ENCODE results near the gene ATP1A1. TPM values are rescaled to one million over a fixed set of nuclear protein-coding genes. Genes with fewer than 3 reads are reported as not detected.

ATP1A1 gene
- total RNA-seq, 1 donor from 2014 or later, result 196 TPM

GRCh38 chr1:116389686-116390085 is 16.6 kb downstream of the ATP1A1 start:
- H3K9me3 Mint-ChIP-seq, result no peaks in the 10 kb centered on the region
- peaks cover 93% of the 10 kb centered on the region for H3K36me3 Mint-ChIP-seq (ENCODE audit: low read depth)
- no peak overlapping the region for H3K4me3 Mint-ChIP-seq (ENCODE audit: low read depth)
- peaks cover 29% of the 10 kb centered on the region for H3K4me1 Mint-ChIP-seq (ENCODE audit: low read depth)
- no peaks in the 10 kb centered on the region for H3K27me3 Mint-ChIP-seq (ENCODE audit: low read depth)
- intact Hi-C loops (cut with micrococcal nuclease), result no loop called here
- DNase-seq (ENCODE audit: low spot score), result no peak
- no peak overlapping the region for H3K27ac Mint-ChIP-seq

- DNase-seq (ENCODE audit: low spot score), result no peak
- H3K36me3 Mint-ChIP-seq (ENCODE audit: low read depth), result peaks cover 92% of the 10 kb centered on the region
- H3K27me3 Mint-ChIP-seq (ENCODE audit: low read depth), result no peaks in the 10 kb centered on the region
- no peak overlapping the region for H3K4me3 Mint-ChIP-seq (ENCODE audit: low read depth)
- no peaks in the 10 kb centered on the region for H3K9me3 Mint-ChIP-seq
- H3K27ac Mint-ChIP-seq, result no peak overlapping the region
- intact Hi-C loops (cut with micrococcal nuclease), result no loop called here
- H3K4me1 Mint-ChIP-seq (ENCODE audit: low read depth), result peaks cover 29% of the 10 kb centered on the region
These were observed 17.2 kb downstream of the ATP1A1 start for GRCh38 chr1:116390195-116390594.

- no peak overlapping the region for H3K27ac Mint-ChIP-seq
- no peak overlapping the region for H3K4me3 Mint-ChIP-seq (ENCODE audit: low read depth)
- intact Hi-C loops (cut with micrococcal nuclease), result no loop called here
- no peaks in the 10 kb centered on the region for H3K9me3 Mint-ChIP-seq
- DNase-seq (ENCODE audit: low spot score), result no peak
- peaks cover 29% of the 10 kb centered on the region for H3K4me1 Mint-ChIP-seq (ENCODE audit: low read depth)
- no peaks in the 10 kb centered on the region for H3K27me3 Mint-ChIP-seq (ENCODE audit: low read depth)
- peaks cover 93% of the 10 kb centered on the region for H3K36me3 Mint-ChIP-seq (ENCODE audit: low read depth)
These were observed 18.1 kb downstream of the ATP1A1 start for GRCh38 chr1:116391185-116391584.

- no peaks in the 10 kb centered on the region for H3K9me3 Mint-ChIP-seq
- peaks cover 94% of the 10 kb centered on the region for H3K36me3 Mint-ChIP-seq (ENCODE audit: low read depth)
- H3K4me3 Mint-ChIP-seq (ENCODE audit: low read depth), result no peak overlapping the region
- no peak for DNase-seq (ENCODE audit: low spot score)
- intact Hi-C loops (cut with micrococcal nuclease), result loop anchor here (2.0 kb wide), 1 partner anchor 20 kb away; no protein-coding TSS in a partner anchor
- H3K4me1 Mint-ChIP-seq (ENCODE audit: low read depth), result peaks cover 29% of the 10 kb centered on the region
- no peak overlapping the region for H3K27ac Mint-ChIP-seq
- H3K27me3 Mint-ChIP-seq (ENCODE audit: low read depth), result no peaks in the 10 kb centered on the region
These were observed 19.8 kb downstream of the ATP1A1 start for GRCh38 chr1:116392717-116393404.

- intact Hi-C loops (cut with micrococcal nuclease), result loop anchor here (2.0 kb wide), 1 partner anchor 19 kb away; no protein-coding TSS in a partner anchor
These were observed 20.7 kb downstream of the ATP1A1 start for GRCh38 chr1:116393792-116394191.

GRCh38 chr1:116394270-116394669 is 21.2 kb downstream of the ATP1A1 start:
- Mint-ChIP-seq H3K27ac (no peak overlapping the region), H3K4me3 (ENCODE audit: low read depth) (no peak overlapping the region), H3K9me3 (no peaks in the 10 kb centered on the region), H3K36me3 (ENCODE audit: low read depth) (peaks cover 94% of the 10 kb centered on the region), H3K4me1 (ENCODE audit: low read depth) (peaks cover 16% of the 10 kb centered on the region), H3K27me3 (ENCODE audit: low read depth) (no peaks in the 10 kb centered on the region)
- intact Hi-C loops (cut with micrococcal nuclease), result no loop called here
- no peak for DNase-seq (ENCODE audit: low spot score)

More at GRCh38 chr1:116393792-116394191, 20.7 kb downstream of the ATP1A1 start:
- Mint-ChIP-seq H3K27ac (no peak overlapping the region), H3K9me3 (no peaks in the 10 kb centered on the region), H3K27me3 (ENCODE audit: low read depth) (no peaks in the 10 kb centered on the region), H3K4me3 (ENCODE audit: low read depth) (no peak overlapping the region), H3K4me1 (ENCODE audit: low read depth) (peaks cover 20% of the 10 kb centered on the region), H3K36me3 (ENCODE audit: low read depth) (peaks cover 94% of the 10 kb centered on the region)
- no peak for DNase-seq (ENCODE audit: low spot score)

GRCh38 chr1:116396769-116397168 is 23.7 kb downstream of the ATP1A1 start:
- peaks cover 11% of the 10 kb centered on the region for H3K4me1 Mint-ChIP-seq (ENCODE audit: low read depth)
- H3K9me3 Mint-ChIP-seq, result no peaks in the 10 kb centered on the region
- no peak for DNase-seq (ENCODE audit: low spot score)
- no peak overlapping the region for H3K27ac Mint-ChIP-seq
- peaks cover 94% of the 10 kb centered on the region for H3K36me3 Mint-ChIP-seq (ENCODE audit: low read depth)
- intact Hi-C loops (cut with micrococcal nuclease), result no loop called here
- H3K27me3 Mint-ChIP-seq (ENCODE audit: low read depth), result no peaks in the 10 kb centered on the region
- no peak overlapping the region for H3K4me3 Mint-ChIP-seq (ENCODE audit: low read depth)

- Mint-ChIP-seq H3K4me3 (ENCODE audit: low read depth) (no peak overlapping the region), H3K27ac (no peak overlapping the region)
These were observed 24.7 kb downstream of the ATP1A1 start for GRCh38 chr1:116397728-116398127.

GRCh38 chr1:116400780-116401179 is 27.7 kb downstream of the ATP1A1 start:
- Mint-ChIP-seq H3K27ac (no peak overlapping the region), H3K9me3 (no peaks in the 10 kb centered on the region), H3K4me1 (ENCODE audit: low read depth) (peaks cover 5% of the 10 kb centered on the region), H3K36me3 (ENCODE audit: low read depth) (peaks cover 95% of the 10 kb centered on the region), H3K4me3 (ENCODE audit: low read depth) (no peak overlapping the region), H3K27me3 (ENCODE audit: low read depth) (no peaks in the 10 kb centered on the region)
- no peak for DNase-seq (ENCODE audit: low spot score)
- intact Hi-C loops (cut with micrococcal nuclease), result no loop called here

More at GRCh38 chr1:116397728-116398127, 24.7 kb downstream of the ATP1A1 start:
- no peak for DNase-seq (ENCODE audit: low spot score)
- Mint-ChIP-seq H3K27me3 (ENCODE audit: low read depth) (no peaks in the 10 kb centered on the region), H3K36me3 (ENCODE audit: low read depth) (peaks cover 95% of the 10 kb centered on the region), H3K4me1 (ENCODE audit: low read depth) (peaks cover 8% of the 10 kb centered on the region), H3K9me3 (no peaks in the 10 kb centered on the region)
- intact Hi-C loops (cut with micrococcal nuclease), result no loop called here

GRCh38 chr1:116401646-116402176 is 28.7 kb downstream of the ATP1A1 start:
- H3K4me3 Mint-ChIP-seq (ENCODE audit: low read depth), result no peak overlapping the region

GRCh38 chr1:116402333-116402732 is 29.3 kb downstream of the ATP1A1 start:
- H3K9me3 Mint-ChIP-seq, result no peaks in the 10 kb centered on the region
- H3K27ac Mint-ChIP-seq, result no peak overlapping the region
- H3K4me3 Mint-ChIP-seq (ENCODE audit: low read depth), result no peak overlapping the region
- no peaks in the 10 kb centered on the region for H3K27me3 Mint-ChIP-seq (ENCODE audit: low read depth)
- intact Hi-C loops (cut with micrococcal nuclease), result no loop called here
- DNase-seq (ENCODE audit: low spot score), result no peak
- H3K4me1 Mint-ChIP-seq (ENCODE audit: low read depth), result peaks cover 5% of the 10 kb centered on the region
- H3K36me3 Mint-ChIP-seq (ENCODE audit: low read depth), result peaks cover 93% of the 10 kb centered on the region

More at GRCh38 chr1:116401646-116402176, 28.7 kb downstream of the ATP1A1 start:
- DNase-seq (ENCODE audit: low spot score), result no peak
- H3K4me1 Mint-ChIP-seq (ENCODE audit: low read depth), result peaks cover 5% of the 10 kb centered on the region
- peak overlapping the region; percentile 6 for H3K27ac Mint-ChIP-seq
- intact Hi-C loops (cut with micrococcal nuclease), result no loop called here
- H3K36me3 Mint-ChIP-seq (ENCODE audit: low read depth), result peaks cover 96% of the 10 kb centered on the region
- no peaks in the 10 kb centered on the region for H3K9me3 Mint-ChIP-seq
- no peaks in the 10 kb centered on the region for H3K27me3 Mint-ChIP-seq (ENCODE audit: low read depth)

GRCh38 chr1:116403496-116404136 is 30.6 kb downstream of the ATP1A1 start:
- intact Hi-C loops (cut with micrococcal nuclease), result no loop called here
- Mint-ChIP-seq H3K36me3 (ENCODE audit: low read depth) (peaks cover 90% of the 10 kb centered on the region), H3K27ac (no peak overlapping the region), H3K4me3 (ENCODE audit: low read depth) (no peak overlapping the region), H3K27me3 (ENCODE audit: low read depth) (no peaks in the 10 kb centered on the region), H3K4me1 (ENCODE audit: low read depth) (peaks cover 5% of the 10 kb centered on the region), H3K9me3 (no peaks in the 10 kb centered on the region)
- DNase-seq (ENCODE audit: low spot score), result no peak

GRCh38 chr1:116404699-116405098 is 31.7 kb downstream of the ATP1A1 start:
- Mint-ChIP-seq H3K27me3 (ENCODE audit: low read depth) (no peaks in the 10 kb centered on the region), H3K4me3 (ENCODE audit: low read depth) (no peak overlapping the region), H3K4me1 (ENCODE audit: low read depth) (peaks cover 11% of the 10 kb centered on the region), H3K27ac (no peak overlapping the region), H3K9me3 (no peaks in the 10 kb centered on the region), H3K36me3 (ENCODE audit: low read depth) (peaks cover 79% of the 10 kb centered on the region)
- intact Hi-C loops (cut with micrococcal nuclease), result no loop called here
- no peak for DNase-seq (ENCODE audit: low spot score)
